ENCODE data around the gene PVRIG. TPM values are rescaled to one million over a fixed set of nuclear protein-coding genes. Genes with fewer than 3 reads are reported as not detected.
A peak's percentile ranks its signal among the peaks of the same experiment; 100 is the strongest.
"Not testable (repeated sequence)": the region's sequence is repeated elsewhere in the genome, so short reads cannot be mapped to it uniquely, and the experiment has no call there.

PVRIG gene
- total RNA-seq, 8 experiments from 2014 or later: 0.98 to 10.7 (median 2.5) TPM; not detected in 2

DNA sequence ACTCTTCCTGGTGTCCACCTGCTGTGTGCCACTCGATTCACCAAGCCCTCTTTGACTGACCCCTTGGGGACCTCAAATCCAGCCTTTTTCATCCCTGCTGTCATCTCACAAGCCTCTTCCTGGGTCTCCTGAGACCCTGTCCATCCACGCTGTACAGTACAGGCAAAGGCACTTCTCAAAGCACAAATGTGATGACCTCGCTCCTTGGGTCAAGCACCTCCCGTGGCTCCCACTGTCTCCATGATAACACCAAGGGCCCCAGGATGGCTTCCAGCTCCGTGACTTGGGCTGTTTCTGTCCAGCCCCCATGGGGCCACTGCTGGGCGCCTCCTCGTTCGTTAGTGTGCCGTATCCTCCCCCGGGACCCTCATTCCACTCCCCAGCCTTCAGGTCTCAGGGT, 28.7 kb downstream of the PVRIG start:
- ATAC-seq (replicated peaks in 6 of 8): no peak
- Histone ChIP-seq H3K27ac (peak overlapping the region in 1 of 2 donors; percentile 21), H3K4me1 (replicated peaks in 1 of 2) (peaks cover 0 to 11% of the 10 kb centered on the region in 2 donors), H3K4me3 (no peak overlapping the region)
- in situ Hi-C loops (cut with MboI; ENCODE audit: low pct_unique_long_range_greater_than_20kb in 2 of 9, low sequenced_read_pairs in 9 of 9, unreplicated experiment in 9 of 9): no loop called here
- 14 to 100% (median 83%) methylated on average over 1 to 2 of the region's 10 CpGs; no CpG with 5 or more reads in 6 of the 10 experiments for WGBS, 10 experiments

DNA sequence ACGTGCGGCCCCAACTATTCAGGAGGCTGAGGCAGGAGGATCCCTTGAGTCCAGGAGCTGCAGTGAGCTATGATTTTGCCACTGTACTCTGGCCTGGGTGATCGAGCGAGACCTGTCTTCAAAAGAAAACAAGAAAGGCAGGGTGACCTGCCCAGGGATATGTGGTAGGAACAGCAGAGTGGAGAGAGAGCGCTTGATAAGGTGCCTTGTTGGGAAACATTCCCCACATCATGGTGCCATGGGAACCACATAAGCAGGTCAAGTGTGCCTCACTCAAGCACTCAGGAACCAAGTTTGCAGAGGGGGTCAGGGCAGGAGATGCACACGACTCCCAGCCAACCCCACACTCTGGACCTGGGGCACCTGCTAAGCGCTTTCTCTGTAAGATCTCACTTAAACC, 37.3 kb downstream of the PVRIG start:
- WGBS, 10 experiments: 91 to 100% methylated on average over 2 to 4 of the region's 7 CpGs; no CpG with 5 or more reads in 8 of the 10 experiments
- H3K4me3 ChIP-seq: no peak overlapping the region
- H3K27ac ChIP-seq: no peak overlapping the region
- ATAC-seq (replicated peaks in 6 of 8): no peak
- H3K4me1 ChIP-seq (replicated peaks in 1 of 2): no peaks in the 10 kb centered on the region
- in situ Hi-C loops (cut with MboI; ENCODE audit: low pct_unique_long_range_greater_than_20kb in 2 of 9, low sequenced_read_pairs in 9 of 9, unreplicated experiment in 9 of 9): no loop called here

- H3K4me1 ChIP-seq (replicated peaks in 1 of 2); ATAC-seq (replicated peaks in 6 of 8); H3K4me3 ChIP-seq; H3K27ac ChIP-seq; in situ Hi-C loops (cut with MboI; ENCODE audit: low pct_unique_long_range_greater_than_20kb in 2 of 9, low sequenced_read_pairs in 9 of 9, unreplicated experiment in 9 of 9): not testable (repeated sequence)
- WGBS, 10 experiments: 96% methylated on average over 3 of the region's 8 CpGs; no CpG with 5 or more reads in 9 of the 10 experiments
These were observed 40.2 kb downstream of the PVRIG start for GRCh38 chr7:100259984-100260383.

DNA sequence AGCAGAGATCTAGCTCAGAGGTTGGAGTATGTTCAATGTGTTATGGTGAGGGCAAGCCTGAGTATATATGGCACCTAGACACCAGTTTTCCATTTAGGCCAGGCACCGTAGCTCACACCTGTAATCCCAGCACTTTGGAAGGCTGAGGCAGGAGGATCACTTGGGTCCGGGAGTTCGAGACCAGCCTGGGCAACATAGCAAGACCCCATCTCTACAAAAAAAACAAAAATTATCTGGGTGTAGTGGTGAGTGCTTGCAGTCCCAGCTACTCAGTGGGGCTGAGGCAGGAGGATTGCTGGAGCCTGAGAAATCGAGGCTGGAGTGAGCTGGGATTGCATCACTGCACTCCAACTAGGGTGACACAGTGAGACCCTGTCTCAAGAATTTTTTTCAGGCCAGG, 43.1 kb downstream of the PVRIG start:
- in situ Hi-C loops (cut with MboI; ENCODE audit: low pct_unique_long_range_greater_than_20kb in 2 of 9, low sequenced_read_pairs in 9 of 9, unreplicated experiment in 9 of 9); H3K27ac ChIP-seq; H3K4me1 ChIP-seq (replicated peaks in 1 of 2); H3K4me3 ChIP-seq; ATAC-seq (replicated peaks in 6 of 8): not testable (repeated sequence)
- WGBS, 10 experiments: 78 to 100% (median 88%) methylated on average over 1 to 3 of the region's 4 CpGs; no CpG with 5 or more reads in 3 of the 10 experiments

DNA sequence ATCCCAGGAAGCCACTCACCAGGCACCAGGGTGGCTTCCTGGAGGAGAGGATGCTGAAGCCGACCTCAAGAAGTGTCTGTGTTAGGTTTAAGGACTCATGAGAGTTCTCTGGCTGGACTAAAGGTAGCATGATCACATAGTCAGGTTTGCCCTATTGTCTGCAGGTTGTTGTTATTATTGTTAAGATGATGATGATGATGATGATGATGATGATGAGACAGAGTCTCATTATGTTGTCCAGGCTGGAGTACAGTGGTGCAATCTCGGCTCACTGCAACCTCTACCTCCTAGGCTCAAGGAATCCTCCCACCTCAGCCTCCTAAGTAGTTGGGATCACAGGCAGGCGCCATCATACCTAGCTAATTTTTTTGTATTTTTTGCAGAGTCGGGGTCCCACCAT, 44.5 kb downstream of the PVRIG start:
- in situ Hi-C loops (cut with MboI; ENCODE audit: low pct_unique_long_range_greater_than_20kb in 2 of 9, low sequenced_read_pairs in 9 of 9, unreplicated experiment in 9 of 9); H3K27ac ChIP-seq; H3K4me1 ChIP-seq (replicated peaks in 1 of 2); ATAC-seq (replicated peaks in 6 of 8); H3K4me3 ChIP-seq: not testable (repeated sequence)
- 82 to 100% (median 93%) methylated on average over 1 to 3 of the region's 4 CpGs; no CpG with 5 or more reads in 4 of the 10 experiments for WGBS, 10 experiments

DNA sequence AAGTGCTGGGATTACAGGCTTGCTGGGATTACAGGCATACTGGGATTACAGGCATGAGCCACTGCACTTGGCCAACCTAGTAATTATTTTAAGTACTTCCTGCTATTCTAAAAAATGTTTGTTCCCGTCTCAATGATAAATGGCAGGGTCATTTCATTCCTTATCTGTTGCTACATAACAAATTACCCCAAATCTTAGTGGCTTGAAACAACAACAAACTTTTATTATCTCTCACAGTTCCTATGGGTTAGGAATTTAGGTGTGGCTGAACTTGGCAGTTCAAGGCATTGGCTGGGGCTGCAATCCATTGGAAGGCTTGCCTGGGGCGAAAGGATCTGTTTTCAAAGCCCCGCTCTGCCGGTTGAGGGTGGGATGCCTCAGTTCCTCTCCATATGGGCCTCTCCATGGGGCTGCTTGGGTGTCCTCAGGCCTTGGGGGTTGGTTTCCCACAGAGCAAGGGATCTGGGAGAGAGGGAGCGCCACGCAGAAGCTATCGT, 45.0 kb downstream of the PVRIG start:
- H3K27ac ChIP-seq; H3K4me3 ChIP-seq; in situ Hi-C loops (cut with MboI; ENCODE audit: low pct_unique_long_range_greater_than_20kb in 2 of 9, low sequenced_read_pairs in 9 of 9, unreplicated experiment in 9 of 9); H3K4me1 ChIP-seq (replicated peaks in 1 of 2): not testable (repeated sequence)
- peak in 2 of 8 experiments; percentile 46 to 73 for ATAC-seq (replicated peaks in 6 of 8)
- 100% methylated on average over 2 of the region's 7 CpGs; no CpG with 5 or more reads in 8 of the 10 experiments for WGBS, 10 experiments

GRCh38 chr7:100265851-100266250, 46.1 kb downstream of the PVRIG start:
- peaks cover 10% of the 10 kb centered on the region in 2 donors for H3K4me1 ChIP-seq (replicated peaks in 1 of 2)
- 67 to 100% (median 94%) methylated on average over 2 to 5 of the region's 5 CpGs; no CpG with 5 or more reads in 2 of the 10 experiments for WGBS, 10 experiments
- in situ Hi-C loops (cut with MboI; ENCODE audit: low pct_unique_long_range_greater_than_20kb in 2 of 9, low sequenced_read_pairs in 9 of 9, unreplicated experiment in 9 of 9); H3K27ac ChIP-seq; H3K4me3 ChIP-seq: not testable (repeated sequence)
- peak in 3 of 8 experiments; percentile 51 to 88 (median 78) for ATAC-seq (replicated peaks in 6 of 8)

DNA sequence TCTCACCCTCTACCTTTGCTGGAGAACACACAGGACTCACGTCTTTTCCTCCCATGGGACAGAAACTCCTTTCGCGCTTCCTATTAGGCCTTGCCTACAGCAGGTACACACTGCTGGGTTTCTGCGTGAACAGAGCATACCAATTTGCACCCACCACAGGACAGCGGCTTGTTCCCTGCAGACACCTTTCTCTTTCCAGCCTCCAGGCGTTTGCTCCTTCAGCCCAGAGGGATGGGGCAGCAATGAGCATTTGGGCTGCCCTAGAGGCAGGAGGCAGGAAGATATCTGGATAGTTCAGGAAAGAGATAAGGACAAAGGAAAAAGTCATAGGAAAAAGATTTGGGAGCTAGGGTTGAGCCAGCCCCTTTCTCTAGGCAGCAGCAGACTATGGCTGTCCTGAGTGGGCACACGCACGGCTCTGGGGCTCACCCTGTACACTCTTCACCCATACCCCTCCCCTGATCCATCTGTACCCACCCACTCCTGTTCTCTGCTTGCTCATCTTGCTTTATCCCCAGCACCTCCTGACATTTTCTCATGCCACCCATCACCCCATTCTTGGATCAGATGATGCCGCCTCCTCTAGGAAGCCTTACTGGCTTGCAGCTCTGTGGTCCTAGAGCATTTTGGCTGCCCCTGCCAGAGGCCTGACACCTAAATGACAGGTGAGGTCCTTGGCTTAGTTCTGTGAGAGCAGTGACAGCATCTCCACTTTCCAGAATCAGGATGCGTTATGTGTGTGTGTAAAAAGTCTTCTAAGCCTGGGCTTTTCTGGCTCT, 47.0 kb downstream of the PVRIG start:
- ATAC-seq (replicated peaks in 6 of 8): no peak
- whole genome bisulfite sequencing, 10 experiments: 83 to 100% (median 100%) methylated on average over 1 to 3 of the region's 10 CpGs; no CpG with 5 or more reads in 4 of the 10 experiments
- in situ Hi-C loops (cut with MboI; ENCODE audit: low pct_unique_long_range_greater_than_20kb in 2 of 9, low sequenced_read_pairs in 9 of 9, unreplicated experiment in 9 of 9): no loop called here
- H3K4me1 ChIP-seq (replicated peaks in 1 of 2): peaks cover 10% of the 10 kb centered on the region in 2 donors
- no peak overlapping the region for H3K27ac ChIP-seq
- no peak overlapping the region for H3K4me3 ChIP-seq

GRCh38 chr7:100267648-100268047, 47.9 kb downstream of the PVRIG start:
- no peak overlapping the region for H3K27ac ChIP-seq
- WGBS, 10 experiments: 92 to 100% (median 100%) methylated on average over 1 to 2 of the region's 6 CpGs; no CpG with 5 or more reads in 5 of the 10 experiments
- H3K4me3 ChIP-seq: no peak overlapping the region
- in situ Hi-C loops (cut with MboI; ENCODE audit: low pct_unique_long_range_greater_than_20kb in 2 of 9, low sequenced_read_pairs in 9 of 9, unreplicated experiment in 9 of 9): no loop called here
- peaks cover 10 to 12% of the 10 kb centered on the region in 2 donors for H3K4me1 ChIP-seq (replicated peaks in 1 of 2)
- no peak for ATAC-seq (replicated peaks in 6 of 8)

GRCh38 chr7:100268882-100269281, 49.1 kb downstream of the PVRIG start:
- in situ Hi-C loops (cut with MboI; ENCODE audit: low pct_unique_long_range_greater_than_20kb in 2 of 9, low sequenced_read_pairs in 9 of 9, unreplicated experiment in 9 of 9); H3K4me3 ChIP-seq; ATAC-seq (replicated peaks in 6 of 8): not testable (repeated sequence)
- Histone ChIP-seq H3K27ac (peak overlapping the region in 1 of 2 donors; percentile 64), H3K4me1 (replicated peaks in 1 of 2) (peaks cover 10 to 15% of the 10 kb centered on the region in 2 donors)
- 70 to 100% (median 93%) methylated on average over 1 to 6 of the region's 11 CpGs; no CpG with 5 or more reads in 3 of the 10 experiments for WGBS, 10 experiments

DNA sequence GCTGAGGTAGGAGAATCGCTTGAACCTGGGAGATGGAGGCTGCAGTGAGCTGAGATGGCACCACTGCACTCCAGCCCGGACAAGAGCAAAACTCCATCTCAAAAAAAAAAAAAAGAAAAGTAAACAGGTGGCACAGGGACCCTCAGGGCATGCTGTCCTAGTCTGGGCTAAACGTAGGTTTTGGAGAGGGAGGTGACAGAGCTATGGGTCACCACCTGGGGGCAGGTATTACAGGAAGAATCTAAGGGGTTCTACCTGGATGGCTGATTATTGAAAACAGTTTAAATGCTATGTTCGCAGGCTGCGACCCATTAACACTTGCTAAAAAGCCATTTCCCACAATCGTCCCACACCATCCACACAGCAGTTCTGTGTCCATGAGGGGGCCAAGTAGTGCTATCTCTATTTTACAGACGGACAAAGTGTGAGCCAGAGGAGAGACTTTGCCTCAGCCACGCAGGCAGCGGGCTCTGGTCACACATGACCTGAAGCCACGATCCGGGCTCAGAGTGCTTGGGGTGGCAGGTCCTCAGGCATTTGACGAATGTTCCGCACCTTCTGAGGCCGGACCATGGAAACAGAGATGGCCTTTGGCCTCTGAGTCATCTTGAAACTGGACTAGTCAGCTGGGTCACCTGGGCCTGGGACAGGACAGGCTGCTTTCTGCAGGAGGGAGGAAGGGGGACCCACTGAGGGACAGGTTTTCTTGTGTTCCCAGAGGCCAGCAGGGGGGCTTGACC, 49.7 kb downstream of the PVRIG start:
- WGBS, 10 experiments: 20 to 80% (median 40%) methylated on average over 1 to 5 of the region's 14 CpGs; no CpG with 5 or more reads in 5 of the 10 experiments
- in situ Hi-C loops (cut with MboI; ENCODE audit: low pct_unique_long_range_greater_than_20kb in 2 of 9, low sequenced_read_pairs in 9 of 9, unreplicated experiment in 9 of 9): not testable (repeated sequence)
- Histone ChIP-seq H3K4me3 (peak overlapping the region; percentile 27 to 100 (median 87)), H3K27ac (peak overlapping the region; percentile 45 to 64), H3K4me1 (replicated peaks in 1 of 2) (peaks cover 10 to 15% of the 10 kb centered on the region in 2 donors)
- peak in 5 of 8 experiments; percentile 24 to 63 (median 53) for ATAC-seq (replicated peaks in 6 of 8)

- peak overlapping the region; percentile 64 to 100 (median 87) for H3K4me3 ChIP-seq
- H3K27ac ChIP-seq: peak overlapping the region; percentile 45 to 64
- ATAC-seq (replicated peaks in 6 of 8): peak in 5 of 8 experiments; percentile 62 to 70 (median 68)
- in situ Hi-C loops (cut with MboI; ENCODE audit: low pct_unique_long_range_greater_than_20kb in 2 of 9, low sequenced_read_pairs in 9 of 9, unreplicated experiment in 9 of 9): not testable (repeated sequence)
- 0 to 8% (median 0%) methylated on average over 1 to 4 of the region's 23 CpGs; no CpG with 5 or more reads in 4 of the 10 experiments for WGBS, 10 experiments
- H3K4me1 ChIP-seq (replicated peaks in 1 of 2): peaks cover 10 to 15% of the 10 kb centered on the region in 2 donors
These were observed 50.5 kb downstream of the PVRIG start for GRCh38 chr7:100270046-100270918.

All from motor neuron (in vitro differentiated cells).